KMS-11 (cell line): ENCODE results near the gene CACUL1.

Experiments used
- H2AFZ ChIP-seq: fragments of 200-600 bp; sonication (generic); 2 replicates; pipeline ENCODE4 v1.6.1; 2016; ENCODE audit warnings: antibody characterized with exemption, mixed run types, low read depth
- H3K27ac ChIP-seq: fragments of 200-600 bp; sonication (generic); 2 replicates; pipeline ENCODE4 v1.6.1; 2016; ENCODE audit warnings: mild to moderate bottlenecking, mixed run types
- H3K27me3 ChIP-seq: fragments of 200-600 bp; sonication (generic); 2 replicates; pipeline ENCODE4 v1.6.1; 2017; ENCODE audit warnings: mild to moderate bottlenecking, low read depth, mixed run types, moderate library complexity; ENCODE audit not compliant: insufficient read depth
- H3K36me3 ChIP-seq: fragments of 200-600 bp; sonication (generic); 2 replicates; pipeline ENCODE4 v1.6.1; 2017; ENCODE audit warnings: mild to moderate bottlenecking, mixed run types; ENCODE audit not compliant: insufficient read depth
- H3K4me1 ChIP-seq: fragments of 200-600 bp; sonication (generic); 2 replicates; pipeline ENCODE4 v1.6.1; 2016; ENCODE audit warnings: mild to moderate bottlenecking, low read depth, mixed run types; ENCODE audit not compliant: poor library complexity, severe bottlenecking
- H3K4me2 ChIP-seq: fragments of 200-600 bp; sonication (generic); 2 replicates; pipeline ENCODE4 v1.7.0; 2016; ENCODE audit warnings: mild to moderate bottlenecking, mixed run types
- H3K4me3 ChIP-seq: fragments of 200-600 bp; sonication (generic); IDR thresholded peaks from 2 replicates; pipeline ENCODE4 v1.6.1; 2017; ENCODE audit warnings: low read depth, low read length, mixed read lengths; ENCODE audit not compliant: insufficient read depth
- H3K79me2 ChIP-seq: fragments of 200-600 bp; sonication (generic); 2 replicates; pipeline ENCODE4 v1.6.1; 2016; ENCODE audit warnings: low read depth, mixed run types; ENCODE audit not compliant: insufficient read depth
- H3K9ac ChIP-seq: fragments of 200-600 bp; sonication (generic); 2 replicates; pipeline ENCODE4 v1.6.1; 2016; ENCODE audit warnings: mild to moderate bottlenecking, mixed run types
- H4K20me1 ChIP-seq: fragments of 200-600 bp; sonication (generic); 2 replicates; pipeline ENCODE4 v1.6.1; 2016; ENCODE audit warnings: mild to moderate bottlenecking, mixed run types; ENCODE audit not compliant: insufficient read depth
- CTCF ChIP-seq: fragments of 200-600 bp; sonication (generic); conservative IDR thresholded peaks from 2 replicates; pipeline ENCODE4 v1.6.1; 2017; ENCODE audit warnings: low read depth, mild to moderate bottlenecking, antibody characterized with exemption, low read length, moderate library complexity, mixed read lengths

Gene CACUL1

DNA sequence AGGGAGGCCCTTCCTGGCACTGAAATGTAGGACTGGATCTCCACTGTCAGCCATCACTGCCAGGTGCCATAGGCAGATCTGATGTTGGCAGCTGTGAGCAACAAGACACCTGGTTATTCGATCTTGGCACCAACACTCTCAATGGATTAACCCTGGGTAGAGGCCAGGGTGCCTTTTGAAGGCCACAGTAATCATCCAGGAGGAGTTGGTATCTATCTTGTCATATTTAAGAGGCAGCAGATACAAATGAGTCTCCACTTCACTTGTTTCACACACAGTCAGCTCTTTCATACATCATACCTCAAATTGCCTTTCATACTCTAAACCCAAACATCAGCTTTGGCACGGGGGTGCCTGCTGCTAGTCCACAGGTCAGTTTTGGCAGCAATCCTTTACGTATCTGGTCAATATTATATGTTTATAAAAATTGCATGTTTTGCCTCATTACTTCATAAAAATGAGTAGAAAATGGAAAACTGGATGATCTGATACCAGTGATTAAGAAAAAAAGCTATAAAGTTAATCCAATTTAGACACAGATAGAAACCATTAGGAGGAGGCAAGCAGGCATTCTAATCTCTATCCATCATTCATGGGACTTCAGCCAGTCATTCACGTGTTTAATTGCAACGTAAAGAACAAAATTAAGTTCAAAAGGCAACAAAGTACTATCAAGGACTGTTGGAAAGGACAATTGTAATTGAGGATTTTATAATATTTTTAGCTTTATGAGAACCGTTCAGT, 12.7 kb upstream of the CACUL1 start:
- Histone ChIP-seq H3K4me1 (no peaks in the 10 kb centered on the region), H4K20me1 (no peaks in the 10 kb centered on the region), H3K4me3 (no peak overlapping the region), H3K36me3 (no peaks in the 10 kb centered on the region), H3K27ac (no peak overlapping the region), H3K9ac (no peak overlapping the region), H3K4me2 (no peak overlapping the region), H2AFZ (no peak overlapping the region), H3K79me2 (no peaks in the 10 kb centered on the region), H3K27me3 (no peaks in the 10 kb centered on the region)
- TF ChIP-seq CTCF: no peak

DNA sequence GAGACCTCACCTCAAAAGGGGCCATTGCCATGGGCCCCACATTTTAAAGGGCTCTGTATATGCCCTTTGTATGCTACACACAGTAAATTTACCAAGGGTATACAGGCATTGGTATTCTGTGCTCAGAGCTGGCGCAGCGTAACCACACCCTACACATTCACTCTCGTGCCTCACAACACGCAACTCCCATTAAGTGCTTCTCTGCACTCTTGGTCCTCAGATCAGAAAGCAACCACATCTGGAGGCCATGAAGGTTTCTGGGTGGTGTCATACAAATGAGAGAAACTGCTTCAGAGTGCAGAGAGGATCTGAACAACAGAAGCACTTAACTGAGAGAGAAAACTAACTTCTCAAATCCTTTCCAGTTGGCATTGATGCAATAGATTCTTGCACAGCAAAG, 9.4 kb upstream of the CACUL1 start:
- Histone ChIP-seq H3K4me2 (no peak overlapping the region), H3K36me3 (no peaks in the 10 kb centered on the region), H3K27me3 (no peaks in the 10 kb centered on the region), H3K4me3 (no peak overlapping the region), H3K27ac (no peak overlapping the region), H3K4me1 (no peaks in the 10 kb centered on the region), H3K79me2 (no peaks in the 10 kb centered on the region), H4K20me1 (no peaks in the 10 kb centered on the region), H3K9ac (no peak overlapping the region), H2AFZ (no peak overlapping the region)
- no peak for TF ChIP-seq CTCF

- no peak overlapping the region for H3K4me3 ChIP-seq
- H3K27me3 ChIP-seq: no peaks in the 10 kb centered on the region
- H2AFZ ChIP-seq: no peak overlapping the region
- no peaks in the 10 kb centered on the region for H3K4me1 ChIP-seq
- TF ChIP-seq CTCF: no peak
- H4K20me1 ChIP-seq: no peaks in the 10 kb centered on the region
- H3K4me2 ChIP-seq: no peak overlapping the region
- H3K79me2 ChIP-seq: no peaks in the 10 kb centered on the region
- no peak overlapping the region for H3K9ac ChIP-seq
- no peaks in the 10 kb centered on the region for H3K36me3 ChIP-seq
- no peak overlapping the region for H3K27ac ChIP-seq
These were observed 8.6 kb upstream of the CACUL1 start for GRCh38 chr10:118763202-118763988.

DNA sequence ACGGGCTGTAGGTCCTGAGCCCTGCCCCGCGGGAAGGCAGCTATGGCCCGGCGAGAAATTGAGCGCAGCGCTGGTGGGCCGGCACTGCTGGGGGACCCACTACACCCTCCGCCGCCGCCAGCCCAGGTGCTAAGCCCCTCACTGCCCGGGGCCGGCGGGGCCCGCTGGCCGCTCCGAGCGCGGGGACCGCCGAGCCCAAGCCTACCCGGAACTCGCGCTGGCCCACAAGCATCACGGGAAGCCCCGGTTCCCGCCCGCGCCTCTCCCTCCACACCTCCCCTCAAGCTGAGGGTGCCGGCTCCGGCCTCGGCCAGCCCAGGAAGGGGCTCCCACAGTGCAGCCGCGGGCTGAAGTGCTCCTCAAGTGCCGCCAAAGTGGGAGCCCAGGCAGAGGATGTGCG, 5.5 kb upstream of the CACUL1 start:
- H3K4me3 ChIP-seq: no peak overlapping the region
- no peak overlapping the region for H3K9ac ChIP-seq
- H3K4me1 ChIP-seq: peaks cover 7% of the 10 kb centered on the region
- no peaks in the 10 kb centered on the region for H3K27me3 ChIP-seq
- H3K27ac ChIP-seq: no peak overlapping the region
- no peaks in the 10 kb centered on the region for H3K36me3 ChIP-seq
- TF ChIP-seq CTCF: no peak
- H3K79me2 ChIP-seq: no peaks in the 10 kb centered on the region
- H3K4me2 ChIP-seq: no peak overlapping the region
- no peaks in the 10 kb centered on the region for H4K20me1 ChIP-seq
- H2AFZ ChIP-seq: no peak overlapping the region
